ENCODE measurements around the gene LIX1L. TPM values are rescaled to one million over a fixed set of nuclear protein-coding genes. Genes with fewer than 3 reads are reported as not detected.
A peak's percentile ranks its signal among the peaks of the same experiment; 100 is the strongest.

The LIX1L gene
- total and polyA plus RNA-seq, 2 of the 13 experiments (the other 11 are each of a cell fraction or from before 2014, with no cell fraction given), result 8.1 to 24.9 TPM

DNA sequence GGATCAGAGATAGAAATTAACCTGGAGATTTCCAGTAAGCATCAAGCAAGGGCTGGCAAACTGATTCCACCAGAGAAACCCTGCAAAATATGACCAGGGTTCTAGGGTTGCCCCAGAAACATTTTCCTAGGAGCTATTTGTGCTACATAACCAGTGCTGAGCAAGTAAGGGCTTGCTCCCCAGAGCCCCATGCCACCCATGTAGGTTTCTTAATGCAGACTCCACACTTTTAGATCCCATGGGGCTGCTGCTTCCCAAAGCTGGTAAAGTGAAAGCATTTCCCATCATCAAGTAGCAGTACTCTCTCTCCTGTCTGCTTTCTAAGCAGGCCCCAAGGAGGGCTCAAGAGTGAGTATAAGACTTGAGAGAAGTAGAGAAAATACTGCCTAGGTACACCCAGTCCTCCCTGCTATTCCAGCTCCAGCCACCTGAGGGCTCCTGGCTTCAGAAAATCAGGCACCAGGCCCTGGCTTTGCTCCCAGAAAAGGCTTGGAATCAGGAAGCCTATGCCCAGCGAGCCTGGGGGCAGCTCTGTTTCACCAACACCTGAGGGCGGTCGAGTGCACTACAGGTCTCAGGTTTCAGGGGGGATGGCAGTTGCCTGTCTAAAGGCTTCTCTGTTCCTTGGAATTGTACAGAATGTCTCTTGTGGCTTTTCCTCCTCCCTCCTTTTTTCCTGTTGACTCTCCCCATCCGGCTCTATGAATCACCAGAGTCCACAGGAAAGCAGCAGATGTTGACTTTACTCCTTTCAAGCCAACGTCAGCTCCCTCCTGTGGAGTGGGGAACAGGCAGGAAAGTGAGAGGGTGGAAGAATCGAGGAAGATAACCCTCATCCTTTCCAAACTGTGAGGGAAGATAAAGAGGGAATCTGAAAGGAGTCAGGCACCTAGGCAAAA, 66.0 kb downstream of the LIX1L start (continued):
- TF ChIP-seq ARHGAP35 (CRISPR knock-in tag; IDR thresholded peaks at IDR 0.05; ENCODE audit: borderline replicate concordance) (no peak), ZNF337 (CRISPR knock-in tag; IDR thresholded peaks at IDR 0.05; ENCODE audit: borderline replicate concordance, low read depth) (no peak), ZNF775 (CRISPR knock-in tag; IDR thresholded peaks at IDR 0.05; ENCODE audit: borderline replicate concordance) (no peak), CCDC6 (CRISPR knock-in tag; IDR thresholded peaks at IDR 0.05) (peak; percentile 76), ZNF768 (CRISPR knock-in tag; IDR thresholded peaks at IDR 0.05) (no peak; the same call in 1 of the 2 replicates), ARID4A (CRISPR knock-in tag; IDR thresholded peaks at IDR 0.05; ENCODE audit: borderline replicate concordance) (no peak; the same call in 1 of the 2 replicates), ZNF704 (CRISPR knock-in tag; IDR thresholded peaks at IDR 0.05; ENCODE audit: borderline replicate concordance) (no peak)
- TF ChIP-seq, protein P1, sequence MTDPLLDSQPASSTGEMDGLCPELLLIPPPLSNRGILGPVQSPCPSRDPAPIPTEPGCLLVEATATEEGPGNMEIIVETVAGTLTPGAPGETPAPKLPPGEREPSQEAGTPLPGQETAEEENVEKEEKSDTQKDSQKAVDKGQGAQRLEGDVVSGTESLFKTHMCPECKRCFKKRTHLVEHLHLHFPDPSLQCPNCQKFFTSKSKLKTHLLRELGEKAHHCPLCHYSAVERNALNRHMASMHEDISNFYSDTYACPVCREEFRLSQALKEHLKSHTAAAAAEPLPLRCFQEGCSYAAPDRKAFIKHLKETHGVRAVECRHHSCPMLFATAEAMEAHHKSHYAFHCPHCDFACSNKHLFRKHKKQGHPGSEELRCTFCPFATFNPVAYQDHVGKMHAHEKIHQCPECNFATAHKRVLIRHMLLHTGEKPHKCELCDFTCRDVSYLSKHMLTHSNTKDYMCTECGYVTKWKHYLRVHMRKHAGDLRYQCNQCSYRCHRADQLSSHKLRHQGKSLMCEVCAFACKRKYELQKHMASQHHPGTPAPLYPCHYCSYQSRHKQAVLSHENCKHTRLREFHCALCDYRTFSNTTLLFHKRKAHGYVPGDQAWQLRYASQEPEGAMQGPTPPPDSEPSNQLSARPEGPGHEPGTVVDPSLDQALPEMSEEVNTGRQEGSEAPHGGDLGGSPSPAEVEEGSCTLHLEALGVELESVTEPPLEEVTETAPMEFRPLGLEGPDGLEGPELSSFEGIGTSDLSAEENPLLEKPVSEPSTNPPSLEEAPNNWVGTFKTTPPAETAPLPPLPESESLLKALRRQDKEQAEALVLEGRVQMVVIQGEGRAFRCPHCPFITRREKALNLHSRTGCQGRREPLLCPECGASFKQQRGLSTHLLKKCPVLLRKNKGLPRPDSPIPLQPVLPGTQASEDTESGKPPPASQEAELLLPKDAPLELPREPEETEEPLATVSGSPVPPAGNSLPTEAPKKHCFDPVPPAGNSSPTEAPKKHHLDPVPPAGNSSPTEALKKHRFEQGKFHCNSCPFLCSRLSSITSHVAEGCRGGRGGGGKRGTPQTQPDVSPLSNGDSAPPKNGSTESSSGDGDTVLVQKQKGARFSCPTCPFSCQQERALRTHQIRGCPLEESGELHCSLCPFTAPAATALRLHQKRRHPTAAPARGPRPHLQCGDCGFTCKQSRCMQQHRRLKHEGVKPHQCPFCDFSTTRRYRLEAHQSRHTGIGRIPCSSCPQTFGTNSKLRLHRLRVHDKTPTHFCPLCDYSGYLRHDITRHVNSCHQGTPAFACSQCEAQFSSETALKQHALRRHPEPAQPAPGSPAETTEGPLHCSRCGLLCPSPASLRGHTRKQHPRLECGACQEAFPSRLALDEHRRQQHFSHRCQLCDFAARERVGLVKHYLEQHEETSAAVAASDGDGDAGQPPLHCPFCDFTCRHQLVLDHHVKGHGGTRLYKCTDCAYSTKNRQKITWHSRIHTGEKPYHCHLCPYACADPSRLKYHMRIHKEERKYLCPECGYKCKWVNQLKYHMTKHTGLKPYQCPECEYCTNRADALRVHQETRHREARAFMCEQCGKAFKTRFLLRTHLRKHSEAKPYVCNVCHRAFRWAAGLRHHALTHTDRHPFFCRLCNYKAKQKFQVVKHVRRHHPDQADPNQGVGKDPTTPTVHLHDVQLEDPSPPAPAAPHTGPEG (CRISPR knock-in tag; IDR thresholded peaks at IDR 0.05), result peak; percentile 80
- TF ChIP-seq, protein P2, sequence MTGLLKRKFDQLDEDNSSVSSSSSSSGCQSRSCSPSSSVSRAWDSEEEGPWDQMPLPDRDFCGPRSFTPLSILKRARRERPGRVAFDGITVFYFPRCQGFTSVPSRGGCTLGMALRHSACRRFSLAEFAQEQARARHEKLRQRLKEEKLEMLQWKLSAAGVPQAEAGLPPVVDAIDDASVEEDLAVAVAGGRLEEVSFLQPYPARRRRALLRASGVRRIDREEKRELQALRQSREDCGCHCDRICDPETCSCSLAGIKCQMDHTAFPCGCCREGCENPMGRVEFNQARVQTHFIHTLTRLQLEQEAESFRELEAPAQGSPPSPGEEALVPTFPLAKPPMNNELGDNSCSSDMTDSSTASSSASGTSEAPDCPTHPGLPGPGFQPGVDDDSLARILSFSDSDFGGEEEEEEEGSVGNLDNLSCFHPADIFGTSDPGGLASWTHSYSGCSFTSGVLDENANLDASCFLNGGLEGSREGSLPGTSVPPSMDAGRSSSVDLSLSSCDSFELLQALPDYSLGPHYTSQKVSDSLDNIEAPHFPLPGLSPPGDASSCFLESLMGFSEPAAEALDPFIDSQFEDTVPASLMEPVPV (CRISPR knock-in tag; IDR thresholded peaks at IDR 0.05), result peak; percentile 37; the same call in 1 of the 2 replicates
- TF ChIP-seq, protein P3, sequence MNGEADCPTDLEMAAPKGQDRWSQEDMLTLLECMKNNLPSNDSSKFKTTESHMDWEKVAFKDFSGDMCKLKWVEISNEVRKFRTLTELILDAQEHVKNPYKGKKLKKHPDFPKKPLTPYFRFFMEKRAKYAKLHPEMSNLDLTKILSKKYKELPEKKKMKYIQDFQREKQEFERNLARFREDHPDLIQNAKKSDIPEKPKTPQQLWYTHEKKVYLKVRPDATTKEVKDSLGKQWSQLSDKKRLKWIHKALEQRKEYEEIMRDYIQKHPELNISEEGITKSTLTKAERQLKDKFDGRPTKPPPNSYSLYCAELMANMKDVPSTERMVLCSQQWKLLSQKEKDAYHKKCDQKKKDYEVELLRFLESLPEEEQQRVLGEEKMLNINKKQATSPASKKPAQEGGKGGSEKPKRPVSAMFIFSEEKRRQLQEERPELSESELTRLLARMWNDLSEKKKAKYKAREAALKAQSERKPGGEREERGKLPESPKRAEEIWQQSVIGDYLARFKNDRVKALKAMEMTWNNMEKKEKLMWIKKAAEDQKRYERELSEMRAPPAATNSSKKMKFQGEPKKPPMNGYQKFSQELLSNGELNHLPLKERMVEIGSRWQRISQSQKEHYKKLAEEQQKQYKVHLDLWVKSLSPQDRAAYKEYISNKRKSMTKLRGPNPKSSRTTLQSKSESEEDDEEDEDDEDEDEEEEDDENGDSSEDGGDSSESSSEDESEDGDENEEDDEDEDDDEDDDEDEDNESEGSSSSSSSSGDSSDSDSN (CRISPR knock-in tag; IDR thresholded peaks at IDR 0.05), result peak; percentile 45; the same call in 1 of the 2 replicates

Data from HepG2 (cell line).